ENCODE measurements around the gene SHROOM3.

- TF ChIP-seq CTCF (IDR thresholded peaks at IDR 0.05) (no peak), POLR2A (IDR thresholded peaks at IDR 0.05) (no peak)
These were observed 318.8 kb downstream of the SHROOM3 start for GRCh38 chr4:76753814-76754213.
